Endothelial cell of umbilical vein (primary cell): ENCODE measurements around the gene TNFAIP8L3. TPM values are rescaled to one million over a fixed set of nuclear protein-coding genes. Genes with fewer than 3 reads are reported as not detected.

ENCODE experiments used
- BruUV-seq: library from RNA; stranded (reverse); fragments of 400-500 nt; replicated peaks from 2 replicates; lab custom pipeline; 2021; lab: Mats Ljungman, UMichigan
- CTCF ChIA-PET: fragments of 300-600, 350-600 bp; sonication (Branson Sonifier 250); formaldehyde crosslinking; loops from one replicate; lab custom pipeline; 2021; ENCODE audit warnings: antibody characterized with exemption, inconsistent platforms; lab: Charles Lee
- POLR2A ChIA-PET: fragments of 300-600, 350-600 bp; sonication (Branson Sonifier 250); formaldehyde crosslinking; loops from one replicate; lab custom pipeline; 2021; ENCODE audit warnings: antibody characterized with exemption, inconsistent platforms; lab: Charles Lee
- DNase-seq: peaks from one replicate; pipeline ENCODE4 v3.0.0-alpha.2; 2011; ENCODE audit warnings: low read depth, low spot score
- FAIRE-seq: peaks from 2 replicates; lab custom pipeline; 2011; peaks lifted over from hg19 to GRCh38; lab: Jason Lieb, UNC
- H2AFZ ChIP-seq: 2 replicates; pipeline ENCODE4 v1.6.0; 2012; ENCODE audit warnings: low read depth, low read length, control low read depth, inconsistent platforms
- H3K27ac ChIP-seq: 2 replicates; pipeline ENCODE4 v1.5.1; 2011; ENCODE audit warnings: low read depth, mild to moderate bottlenecking, control low read depth, low read length, moderate library complexity; ENCODE audit not compliant: insufficient read depth
- H3K27me3 ChIP-seq, 2 experiments: 2 replicates each; pipeline versions ENCODE4 v1.6.0 to v1.6.1; 2011; ENCODE audit warnings: low read length in 2 of 2, mixed read lengths in 1 of 2; ENCODE audit not compliant: control insufficient read depth in 2 of 2, insufficient read depth in 2 of 2
- H3K36me3 ChIP-seq, 2 experiments: 2 replicates in 1 of 2; 3 replicates in 1 of 2; pipeline ENCODE4 v1.5.1; 2011; ENCODE audit warnings: low read length in 2 of 2, mild to moderate bottlenecking in 1 of 2, moderate library complexity in 1 of 2; ENCODE audit not compliant: control insufficient read depth in 2 of 2, insufficient read depth in 2 of 2; ENCODE audit errors: extremely low read depth in 1 of 2
- H3K4me1 ChIP-seq: 3 replicates; pipeline ENCODE4 v1.5.1; 2011; ENCODE audit warnings: mild to moderate bottlenecking, low read length; ENCODE audit not compliant: control insufficient read depth, insufficient read depth; ENCODE audit errors: extremely low read depth
- H3K4me2 ChIP-seq: 2 replicates; pipeline ENCODE4 v1.6.1; 2011; ENCODE audit warnings: low read length, control low read depth, mixed read lengths; ENCODE audit not compliant: insufficient read depth
- H3K4me3 ChIP-seq, 3 experiments: fragments of 200-600 bp in 1 of 3; sonication (generic), shearing (Covaris generic) in 1 of 3; replicated peaks in 1 of 3; 2 replicates each; pipeline ENCODE4 v1.5.1; 2011 to 2016; ENCODE audit warnings: control low read depth in 3 of 3, low read length in 3 of 3, mild to moderate bottlenecking in 2 of 3, inconsistent platforms in 1 of 3, low read depth in 1 of 3, moderate library complexity in 1 of 3; ENCODE audit not compliant: insufficient read depth in 1 of 3
- H3K79me2 ChIP-seq: 2 replicates; pipeline ENCODE4 v1.6.0; 2012; ENCODE audit warnings: low read length, inconsistent platforms; ENCODE audit not compliant: control insufficient read depth, insufficient read depth
- H3K9ac ChIP-seq: replicated peaks from 2 replicates; pipeline ENCODE3; 2011; ENCODE audit warnings: low read length, control low read depth; ENCODE audit not compliant: insufficient read depth; ENCODE audit errors: extremely low read depth
- H3K9me1 ChIP-seq: replicated peaks from 3 replicates; pipeline ENCODE4 v1.6.0; 2011; ENCODE audit warnings: mild to moderate bottlenecking, low read length; ENCODE audit not compliant: control insufficient read depth, insufficient read depth; ENCODE audit errors: extremely low read depth
- H3K9me3 ChIP-seq: replicated peaks from 2 replicates; pipeline ENCODE4 v1.5.1; 2012; ENCODE audit warnings: low read length, inconsistent platforms; ENCODE audit not compliant: control insufficient read depth, insufficient read depth
- H4K20me1 ChIP-seq: replicated peaks from 2 replicates; pipeline ENCODE3; 2011; ENCODE audit warnings: mild to moderate bottlenecking, low read length; ENCODE audit not compliant: control insufficient read depth, insufficient read depth; ENCODE audit errors: extremely low read depth
- EZH2 ChIP-seq: IDR thresholded peaks from 2 replicates; pipeline ENCODE4 v1.6.1; 2012; ENCODE audit warnings: borderline replicate concordance, low read depth, mild to moderate bottlenecking, moderate library complexity, low read length, inconsistent platforms; ENCODE audit not compliant: severe bottlenecking
- FOS ChIP-seq: IDR thresholded peaks from 2 replicates; pipeline ENCODE4 v1.6.1; 2011; ENCODE audit warnings: mild to moderate bottlenecking, low read length, moderate library complexity, borderline replicate concordance; ENCODE audit not compliant: insufficient read depth
- GATA2 ChIP-seq: IDR thresholded peaks from 2 replicates; pipeline ENCODE4 v1.7.0; 2011; ENCODE audit warnings: low read depth, mild to moderate bottlenecking, moderate library complexity, mixed read lengths, low read length; ENCODE audit not compliant: insufficient read length, insufficient read depth
- JUN ChIP-seq: IDR thresholded peaks from 2 replicates; pipeline ENCODE4 v1.6.1; 2011; ENCODE audit warnings: borderline replicate concordance, low read depth; ENCODE audit not compliant: insufficient read length, insufficient read depth
- MYC ChIP-seq: IDR thresholded peaks from one replicate; pipeline ENCODE4 v1.6.1; 2011; ENCODE audit warnings: mild to moderate bottlenecking, low read depth, low read length
- POLR2A ChIP-seq: IDR thresholded peaks from 2 replicates; pipeline ENCODE4 v1.6.1; 2012; ENCODE audit warnings: low read depth, mild to moderate bottlenecking, control low read depth, low read length
- POLR2AphosphoS5 ChIP-seq: IDR thresholded peaks from 2 replicates; pipeline ENCODE4 v1.6.1; 2012; ENCODE audit warnings: low read depth, mild to moderate bottlenecking, control low read depth, low read length, moderate library complexity; ENCODE audit not compliant: insufficient read depth
- dilution Hi-C: fragments of 300-500 bp; cut with MboI; formaldehyde crosslinking; loops from one replicate; pipeline ENCODE4 v1.15.0; 2019; ENCODE audit warnings: low sequenced_read_pairs; ENCODE audit not compliant: extremely low pct_ligation_motif_present
- intact Hi-C: fragments of 100-400 bp; cut with micrococcal nuclease; formaldehyde crosslinking; loops from one replicate; pipeline ENCODE4 v1.10.0; 2022
- polyA plus RNA-seq, 4 experiments: library from polyadenylated mRNA; depleted of rRNA in 3 of 4; stranded (reverse) in 3 of 4; unstranded in 1 of 4; fragments of >200 nt; gene quantifications; 2 replicates each; pipeline versions ENCODE4 v1.2.1 to v1.2.3, GENCODE V29; 2011 to 2012; ENCODE audit warnings: missing spikeins in 1 of 4
- total RNA-seq: library from RNA; stranded (reverse); gene quantifications from 2 replicates; pipeline ENCODE4 v1.2.3, GENCODE V29; 2021
- TF ChIP-seq, protein P1 (sequence below): IDR thresholded peaks from 2 replicates; pipeline ENCODE4 v1.6.1; 2011; ENCODE audit not compliant: insufficient read depth, insufficient read length
- TF ChIP-seq, protein P2 (sequence below), 2 donors: IDR thresholded peaks; 1 replicate in 1 of 2; 2 replicates in 1 of 2; pipeline ENCODE4 v1.5.1; 2011; ENCODE audit warnings: low read length in 2 of 2, mild to moderate bottlenecking in 2 of 2, moderate library complexity in 2 of 2, control low read depth in 1 of 2, inconsistent platforms in 1 of 2, low read depth in 1 of 2; ENCODE audit not compliant: insufficient read depth in 1 of 2; ENCODE audit errors: extremely low read depth in 1 of 2

Gene TNFAIP8L3
- total and polyA plus RNA-seq, 2 donors (not counting 3 experiments of a cell fraction or from before 2014, with no cell fraction given), result 8.8 to 38.3 TPM

DNA sequence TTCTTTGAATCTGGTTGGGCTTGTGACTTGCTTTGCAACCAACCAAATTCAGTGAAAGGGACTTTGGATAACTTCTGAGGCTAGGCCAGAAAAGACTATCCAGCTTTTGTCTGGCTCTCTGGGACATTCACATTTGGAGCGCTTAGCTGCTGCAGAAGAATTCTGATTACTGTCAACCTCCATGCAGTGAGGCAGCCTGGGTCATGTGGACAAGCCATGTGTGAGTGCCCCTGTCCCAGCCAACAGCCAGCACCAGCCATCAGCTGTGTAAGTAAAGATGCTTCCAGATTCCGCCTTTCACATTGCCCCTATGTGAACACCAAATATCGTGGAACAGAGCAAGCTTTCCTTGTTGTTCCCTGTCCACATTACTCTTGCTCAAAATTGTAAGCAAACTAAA, 12.9 kb upstream of the TNFAIP8L3 start:
- H3K9ac ChIP-seq, result no peak overlapping the region
- FAIRE-seq (no peak), DNase-seq (no peak)
- no peak overlapping the region for H3K4me2 ChIP-seq
- no peak overlapping the region for H3K4me3 ChIP-seq
- TF ChIP-seq, protein P1, sequence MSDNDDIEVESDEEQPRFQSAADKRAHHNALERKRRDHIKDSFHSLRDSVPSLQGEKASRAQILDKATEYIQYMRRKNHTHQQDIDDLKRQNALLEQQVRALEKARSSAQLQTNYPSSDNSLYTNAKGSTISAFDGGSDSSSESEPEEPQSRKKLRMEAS, result no peak
- TF ChIP-seq JUN, result no peak
- TF ChIP-seq POLR2A, result no peak
- TF ChIP-seq MYC, result no peak
- no peak for TF ChIP-seq EZH2
- no peak for TF ChIP-seq FOS
- no peak for TF ChIP-seq GATA2
- TF ChIP-seq, protein P2, sequence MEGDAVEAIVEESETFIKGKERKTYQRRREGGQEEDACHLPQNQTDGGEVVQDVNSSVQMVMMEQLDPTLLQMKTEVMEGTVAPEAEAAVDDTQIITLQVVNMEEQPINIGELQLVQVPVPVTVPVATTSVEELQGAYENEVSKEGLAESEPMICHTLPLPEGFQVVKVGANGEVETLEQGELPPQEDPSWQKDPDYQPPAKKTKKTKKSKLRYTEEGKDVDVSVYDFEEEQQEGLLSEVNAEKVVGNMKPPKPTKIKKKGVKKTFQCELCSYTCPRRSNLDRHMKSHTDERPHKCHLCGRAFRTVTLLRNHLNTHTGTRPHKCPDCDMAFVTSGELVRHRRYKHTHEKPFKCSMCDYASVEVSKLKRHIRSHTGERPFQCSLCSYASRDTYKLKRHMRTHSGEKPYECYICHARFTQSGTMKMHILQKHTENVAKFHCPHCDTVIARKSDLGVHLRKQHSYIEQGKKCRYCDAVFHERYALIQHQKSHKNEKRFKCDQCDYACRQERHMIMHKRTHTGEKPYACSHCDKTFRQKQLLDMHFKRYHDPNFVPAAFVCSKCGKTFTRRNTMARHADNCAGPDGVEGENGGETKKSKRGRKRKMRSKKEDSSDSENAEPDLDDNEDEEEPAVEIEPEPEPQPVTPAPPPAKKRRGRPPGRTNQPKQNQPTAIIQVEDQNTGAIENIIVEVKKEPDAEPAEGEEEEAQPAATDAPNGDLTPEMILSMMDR (IDR thresholded peaks at IDR 0.05; ENCODE audit: extremely low read depth in 1 of 2, insufficient read depth in 1 of 2, low read depth in 1 of 2, low read length in 2 of 2), result no peak
- TF ChIP-seq POLR2AphosphoS5, result no peak
- H3K9me1 ChIP-seq, result no peaks in the 10 kb centered on the region
- ChIA-PET POLR2A (no interaction called here), CTCF (interaction anchor here (1.8 to 2.0 kb wide), 3 partner anchors 9 to 55 kb away, joined by 7 to 11 read pairs (median 7); no protein-coding TSS in a partner anchor)
- no peak overlapping the region for H2AFZ ChIP-seq
- H3K27ac ChIP-seq, result no peak overlapping the region
- intact Hi-C loops, result no loop called here
- H3K9me3 ChIP-seq, result no peaks in the 10 kb centered on the region
- H3K79me2 ChIP-seq, result no peaks in the 10 kb centered on the region
- no peaks in the 10 kb centered on the region for H3K27me3 ChIP-seq
- H3K4me1 ChIP-seq, result no peaks in the 10 kb centered on the region
- H4K20me1 ChIP-seq, result no peaks in the 10 kb centered on the region
- dilution Hi-C loops, result no loop called here
- no peaks in the 10 kb centered on the region for H3K36me3 ChIP-seq
- BruUV-seq, result no TSS peak
